ENCODE data around the gene PAIP2B.
A peak's percentile ranks its signal among the peaks of the same experiment; 100 is the strongest.

Gene PAIP2B

GRCh38 chr2:71150082-71150816, 76.7 kb downstream of the PAIP2B start:
- no peaks in the 10 kb centered on the region for H3K9me3 ChIP-seq (ENCODE audit: control insufficient read depth, insufficient read depth, low read depth, low read length)
- no peak overlapping the region for H3K4me3 ChIP-seq (ENCODE audit: low read depth, low read length)
- CTCF ChIA-PET = interaction anchor here (0.7 to 3.6 kb wide), 4 partner anchors 24 to 258 kb away, joined by 3 to 11 read pairs (median 4); no protein-coding TSS in a partner anchor
- no peaks in the 10 kb centered on the region for H3K4me1 ChIP-seq (ENCODE audit: control insufficient read depth, insufficient read depth, low read length)
- H3K27ac ChIP-seq (ENCODE audit: extremely low read depth, low read depth, low read length) = no peak overlapping the region
- peaks cover 33 to 56% of the 10 kb centered on the region in 2 experiments for H3K36me3 ChIP-seq (ENCODE audit: control insufficient read depth in 2 of 2, insufficient read depth in 1 of 2, low read length in 2 of 2)
- no peak for TF ChIP-seq KLF10 (tag by site-specific recombination; IDR thresholded peaks at IDR 0.05)
- TF ChIP-seq SCRT2 (tag by site-specific recombination; IDR thresholded peaks at IDR 0.05) = peak; percentile 74
- POLR2A ChIA-PET = interaction anchor here (1.1 kb wide), 1 partner anchor 20 kb away, joined by 3 read pairs; the partner anchor contains the start of gene MPHOSPH10

GRCh38 chr2:71148506-71149063, 78.3 kb downstream of the PAIP2B start:
- Histone ChIP-seq H3K4me3 (ENCODE audit: low read depth, low read length) (no peak overlapping the region), H3K4me1 (ENCODE audit: control insufficient read depth, insufficient read depth, low read length) (no peaks in the 10 kb centered on the region), H3K36me3 (ENCODE audit: control insufficient read depth in 2 of 2, insufficient read depth in 1 of 2, low read length in 2 of 2) (peaks cover 38 to 72% of the 10 kb centered on the region in 2 experiments), H3K27ac (ENCODE audit: extremely low read depth, low read depth, low read length) (no peak overlapping the region), H3K9me3 (ENCODE audit: control insufficient read depth, insufficient read depth, low read depth, low read length) (no peaks in the 10 kb centered on the region)
- TF ChIP-seq GLI2 (tag by site-specific recombination; IDR thresholded peaks at IDR 0.05; ENCODE audit: borderline replicate concordance, low read depth) (no peak), ZIC2 (tag by site-specific recombination; IDR thresholded peaks at IDR 0.05) (no peak), ZNF26 (tag by site-specific recombination; IDR thresholded peaks at IDR 0.05) (no peak), ZNF362 (tag by site-specific recombination; IDR thresholded peaks at IDR 0.05) (no peak), ZNF777 (tag by site-specific recombination; IDR thresholded peaks at IDR 0.05; ENCODE audit: borderline replicate concordance) (no peak), ZNF404 (tag by site-specific recombination; IDR thresholded peaks at IDR 0.05) (no peak), IKZF3 (tag by site-specific recombination; IDR thresholded peaks at IDR 0.05) (no peak)
- POLR2A ChIA-PET = no interaction called here
- CTCF ChIA-PET = interaction anchor here (0.6 to 3.6 kb wide), 4 partner anchors 8 to 1581 kb away, joined by 3 to 11 read pairs (median 3); no protein-coding TSS in a partner anchor

- ChIA-PET POLR2A (no interaction called here), CTCF (interaction anchor here (1.2 to 2.5 kb wide), 2 partner anchors 13 to 43 kb away, joined by 7 to 9 read pairs; no protein-coding TSS in a partner anchor)
- no peak for TF ChIP-seq ZNF266 (tag by site-specific recombination; IDR thresholded peaks at IDR 0.05; ENCODE audit: low read depth)
- no peak for TF ChIP-seq ZNF48 (tag by site-specific recombination; IDR thresholded peaks at IDR 0.05)
- no peak for TF ChIP-seq ZNF585B (tag by site-specific recombination; IDR thresholded peaks at IDR 0.05)
- TF ChIP-seq KLF17 (tag by site-specific recombination; IDR thresholded peaks at IDR 0.05) = no peak
- TF ChIP-seq ZNF416 (tag by site-specific recombination; IDR thresholded peaks at IDR 0.05) = no peak
- no peak for TF ChIP-seq PRDM1 (tag by site-specific recombination; IDR thresholded peaks at IDR 0.05)
- no peak for TF ChIP-seq ZNF510 (tag by site-specific recombination; IDR thresholded peaks at IDR 0.05; ENCODE audit: insufficient replicate concordance)
- no peak for TF ChIP-seq GFI1B (tag by site-specific recombination; IDR thresholded peaks at IDR 0.05)
- no peak for TF ChIP-seq ZNF155 (tag by site-specific recombination; IDR thresholded peaks at IDR 0.05)
- no peak for TF ChIP-seq ZFP37 (tag by site-specific recombination; IDR thresholded peaks at IDR 0.05)
- TF ChIP-seq ZNF785 (tag by site-specific recombination; IDR thresholded peaks at IDR 0.05) = no peak
- no peak for TF ChIP-seq ZNF747 (tag by site-specific recombination; IDR thresholded peaks at IDR 0.05)
- no peak for TF ChIP-seq ZNF140 (tag by site-specific recombination; IDR thresholded peaks at IDR 0.05)
- TF ChIP-seq ZSCAN4 (tag by site-specific recombination; IDR thresholded peaks at IDR 0.05) = no peak
- Histone ChIP-seq H3K4me3 (ENCODE audit: low read depth, low read length) (no peak overlapping the region), H3K9me3 (ENCODE audit: control insufficient read depth, insufficient read depth, low read depth, low read length) (no peaks in the 10 kb centered on the region), H3K4me1 (ENCODE audit: control insufficient read depth, insufficient read depth, low read length) (no peaks in the 10 kb centered on the region), H3K27ac (ENCODE audit: extremely low read depth, low read depth, low read length) (no peak overlapping the region), H3K36me3 (ENCODE audit: control insufficient read depth in 2 of 2, insufficient read depth in 1 of 2, low read length in 2 of 2) (peaks cover 73 to 95% of the 10 kb centered on the region in 2 experiments)
Observed at GRCh38 chr2:71143782-71144181, 83.1 kb downstream of the PAIP2B start.

Measured in HEK293 (cell line).